ENCODE results near the gene KRT33A.

KRT33A gene

GRCh38 chr17:41301204-41301790 is 49.3 kb downstream of the KRT33A start:
- no peak for DNase-seq

- no peak for DNase-seq
Measured at GRCh38 chr17:41298458-41299135, 52.0 kb downstream of the KRT33A start.

GRCh38 chr17:41296846-41297245 is 53.8 kb downstream of the KRT33A start:
- DNase-seq, result no peak
